H1 (cell line): ENCODE results near the gene TPSD1.

Experiments
- CTCF ChIP-seq, 3 experiments: IDR thresholded peaks; 1 replicate in 2 of 3; 2 replicates in 1 of 3; pipeline versions ENCODE4 v1.5.1 to v1.6.1; 2011; ENCODE audit warnings: low read length in 3 of 3, mild to moderate bottlenecking in 3 of 3, inconsistent platforms in 2 of 3, low read depth in 1 of 3, moderate library complexity in 1 of 3; ENCODE audit not compliant: insufficient read depth in 1 of 3; ENCODE audit errors: control extremely low read depth in 1 of 3
- EP300 ChIP-seq, 2 experiments: IDR thresholded peaks; 1 replicate in 1 of 2; 2 replicates in 1 of 2; pipeline ENCODE4 v1.6.1; 2011 to 2012; ENCODE audit warnings: low read depth in 2 of 2, low read length in 2 of 2, mild to moderate bottlenecking in 2 of 2, borderline replicate concordance in 1 of 2, inconsistent platforms in 1 of 2, moderate library complexity in 1 of 2
- EZH2 ChIP-seq: fragments of 200-600 bp; sonication (generic); IDR thresholded peaks from 2 replicates; pipeline ENCODE4 v1.7.1; 2012; ENCODE audit warnings: low read depth, mild to moderate bottlenecking, moderate library complexity, low read length, inconsistent platforms; ENCODE audit not compliant: severe bottlenecking
- FOSL1 ChIP-seq: IDR thresholded peaks from 2 replicates; pipeline ENCODE4 v1.6.1; 2011; ENCODE audit warnings: mild to moderate bottlenecking, low read depth, low read length, moderate library complexity; ENCODE audit not compliant: insufficient read depth
- KDM1A ChIP-seq: fragments of 200-600, 300-600 bp; sonication (generic); IDR thresholded peaks from 2 replicates; pipeline ENCODE4 v1.7.1; 2016; ENCODE audit warnings: mild to moderate bottlenecking, low read length, borderline replicate concordance
- NRF1 ChIP-seq: IDR thresholded peaks from 2 replicates; pipeline ENCODE4 v1.6.1; 2011; ENCODE audit warnings: mild to moderate bottlenecking, low read depth, low read length, improper control_type of control experiment
- RFX5 ChIP-seq: IDR thresholded peaks from 2 replicates; pipeline ENCODE4 v1.6.1; 2011; ENCODE audit warnings: low read depth, low read length, improper control_type of control experiment, borderline replicate concordance
- RNF2 ChIP-seq: fragments of 200-900, 300-1000 bp; sonication (generic); IDR thresholded peaks from 2 replicates; pipeline ENCODE4 v1.7.1; 2016; ENCODE audit warnings: borderline replicate concordance, low read depth, mild to moderate bottlenecking, antibody characterized with exemption, low read length; ENCODE audit not compliant: poor library complexity, severe bottlenecking; ENCODE audit errors: missing control alignments
- SRF ChIP-seq: IDR thresholded peaks from 2 replicates; pipeline ENCODE4 v1.6.1; 2011; ENCODE audit warnings: mild to moderate bottlenecking, low read depth, low read length, moderate library complexity
- USF2 ChIP-seq: IDR thresholded peaks from 2 replicates; pipeline ENCODE4 v1.6.1; 2011; ENCODE audit warnings: low read length, improper control_type of control experiment
- YY1 ChIP-seq: IDR thresholded peaks from 2 replicates; pipeline ENCODE4 v1.6.1; 2011; ENCODE audit warnings: low read depth, mild to moderate bottlenecking, low read length

GRCh38 chr16:1291576-1291974, 35.7 kb downstream of the TPSD1 start:
- TF ChIP-seq CTCF (IDR thresholded peaks at IDR 0.05; ENCODE audit: control extremely low read depth in 1 of 3, insufficient read depth in 1 of 3, low read depth in 1 of 3, low read length in 3 of 3) (no peak), RFX5 (no peak), USF2 (no peak), SRF (no peak), YY1 (no peak), EZH2 (no peak), FOSL1 (no peak), NRF1 (no peak), KDM1A (no peak), EP300 (IDR thresholded peaks at IDR 0.05; ENCODE audit: borderline replicate concordance in 1 of 2, low read depth in 2 of 2, low read length in 2 of 2) (no peak), RNF2 (no peak)
